ENCODE results near the gene GALNT2. TPM values are rescaled to one million over a fixed set of nuclear protein-coding genes. Genes with fewer than 3 reads are reported as not detected.
A peak's percentile ranks its signal among the peaks of the same experiment; 100 is the strongest.

Gene GALNT2
- total RNA-seq, 1 donor from 2014 or later = 28.3 TPM

- peak overlapping the region; percentile 31 for H3K27ac ChIP-seq (replicated peaks)
- no peak for DNase-seq
- TF ChIP-seq CTCF (IDR thresholded peaks at IDR 0.05; ENCODE audit: borderline replicate concordance) = no peak
- intact Hi-C loops (cut with micrococcal nuclease) = no loop called here
- H3K27me3 ChIP-seq (ENCODE audit: low read depth) = no peaks in the 10 kb centered on the region
- peaks cover 74% of the 10 kb centered on the region for H3K4me1 ChIP-seq
- no peaks in the 10 kb centered on the region for H3K36me3 ChIP-seq
- no peak overlapping the region for H3K4me3 ChIP-seq
- peaks cover 6% of the 10 kb centered on the region for H3K9me3 ChIP-seq (replicated peaks)
These were observed 90.7 kb downstream of the GALNT2 start for GRCh38 chr1:230157420-230158390.

GRCh38 chr1:230158415-230159291 lies 91.6 kb downstream of the GALNT2 start:
- Histone ChIP-seq H3K9me3 (replicated peaks) (peaks cover 6% of the 10 kb centered on the region), H3K36me3 (no peaks in the 10 kb centered on the region), H3K27me3 (ENCODE audit: low read depth) (no peaks in the 10 kb centered on the region), H3K4me3 (no peak overlapping the region), H3K27ac (replicated peaks) (peak overlapping the region; percentile 31), H3K4me1 (peaks cover 71% of the 10 kb centered on the region)
- no peak for DNase-seq
- intact Hi-C loops (cut with micrococcal nuclease) = no loop called here
- TF ChIP-seq CTCF (IDR thresholded peaks at IDR 0.05; ENCODE audit: borderline replicate concordance) = no peak

- TF ChIP-seq CTCF (IDR thresholded peaks at IDR 0.05; ENCODE audit: borderline replicate concordance) = no peak
- H3K4me3 ChIP-seq = no peak overlapping the region
- H3K27ac ChIP-seq (replicated peaks) = no peak overlapping the region
- no peaks in the 10 kb centered on the region for H3K27me3 ChIP-seq (ENCODE audit: low read depth)
- DNase-seq = no peak
- peaks cover 6% of the 10 kb centered on the region for H3K9me3 ChIP-seq (replicated peaks)
- no peaks in the 10 kb centered on the region for H3K36me3 ChIP-seq
- intact Hi-C loops (cut with micrococcal nuclease) = no loop called here
- H3K4me1 ChIP-seq = peaks cover 68% of the 10 kb centered on the region
These were observed 92.5 kb downstream of the GALNT2 start for GRCh38 chr1:230159580-230159979.

- H3K4me3 ChIP-seq = no peak overlapping the region
- H3K27ac ChIP-seq (replicated peaks) = no peak overlapping the region
- H3K4me1 ChIP-seq = peaks cover 67% of the 10 kb centered on the region
- H3K36me3 ChIP-seq = no peaks in the 10 kb centered on the region
- intact Hi-C loops (cut with micrococcal nuclease) = no loop called here
- no peaks in the 10 kb centered on the region for H3K27me3 ChIP-seq (ENCODE audit: low read depth)
- DNase-seq = no peak
- no peak for TF ChIP-seq CTCF (IDR thresholded peaks at IDR 0.05; ENCODE audit: borderline replicate concordance)
- H3K9me3 ChIP-seq (replicated peaks) = peaks cover 6% of the 10 kb centered on the region
These were observed 94.1 kb downstream of the GALNT2 start for GRCh38 chr1:230160957-230161771.

GRCh38 chr1:230163205-230163604 lies 96.2 kb downstream of the GALNT2 start:
- no peak for DNase-seq
- intact Hi-C loops (cut with micrococcal nuclease) = no loop called here
- no peak for TF ChIP-seq CTCF (IDR thresholded peaks at IDR 0.05; ENCODE audit: borderline replicate concordance)
- Histone ChIP-seq H3K4me1 (peaks cover 58% of the 10 kb centered on the region), H3K27ac (replicated peaks) (peak overlapping the region; percentile 32), H3K4me3 (no peak overlapping the region), H3K27me3 (ENCODE audit: low read depth) (no peaks in the 10 kb centered on the region), H3K36me3 (no peaks in the 10 kb centered on the region), H3K9me3 (replicated peaks) (no peaks in the 10 kb centered on the region)

Measured in left ventricle myocardium inferior (tissue), 1 donor.